GM18517 (cell line): ENCODE results near the gene NAT8.
"Not testable (repeated sequence)": the region's sequence is repeated elsewhere in the genome, so short reads cannot be mapped to it uniquely, and the experiment has no call there.

Experiments
- ATAC-seq: cut with Tn5 transposase; IDR thresholded peaks from one replicate; pipeline ENCODE4 v1.9.1; 2021; ENCODE audit warnings: mild to moderate bottlenecking, moderate library complexity; ENCODE audit not compliant: unreplicated experiment

NAT8 gene, protein sequence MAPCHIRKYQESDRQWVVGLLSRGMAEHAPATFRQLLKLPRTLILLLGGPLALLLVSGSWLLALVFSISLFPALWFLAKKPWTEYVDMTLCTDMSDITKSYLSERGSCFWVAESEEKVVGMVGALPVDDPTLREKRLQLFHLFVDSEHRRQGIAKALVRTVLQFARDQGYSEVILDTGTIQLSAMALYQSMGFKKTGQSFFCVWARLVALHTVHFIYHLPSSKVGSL

DNA sequence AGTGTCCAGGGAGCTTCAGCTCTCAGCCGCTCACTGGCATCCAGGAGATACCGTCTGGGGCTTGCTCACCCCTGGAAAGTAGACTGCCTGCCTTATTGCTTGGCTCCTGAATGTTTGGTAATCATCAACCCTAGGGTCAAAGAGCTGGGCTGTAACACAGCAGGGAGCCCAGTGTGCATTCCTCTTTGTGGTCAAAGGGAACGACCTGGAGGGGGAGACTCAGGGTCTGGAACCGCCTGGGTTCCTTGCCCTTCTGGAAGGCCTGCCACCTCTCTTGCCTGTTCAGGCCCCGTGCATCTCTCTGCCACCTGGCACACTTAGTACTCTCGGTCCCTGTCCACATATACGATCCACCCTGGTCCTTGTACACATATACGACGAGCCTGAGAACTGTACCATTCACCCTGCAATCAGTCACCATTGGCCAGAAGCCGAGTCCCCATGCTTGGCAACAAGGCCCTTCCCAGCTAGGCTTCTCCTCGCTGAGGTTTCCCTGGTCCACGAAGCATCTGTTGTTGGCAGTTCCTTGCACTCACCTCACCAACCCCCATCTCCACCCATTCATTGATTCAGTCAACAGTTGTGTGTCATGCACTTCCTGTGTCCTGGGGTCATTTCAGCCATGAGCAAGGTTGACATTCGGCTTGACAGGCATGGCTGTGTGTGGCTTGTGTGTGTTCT lies at the start of gene NAT8:
Gene NAT8 (minus strand): TSS at position 85 of the 681 bp plus-strand sequence. CDS start 794 bp downstream, outside the sequence.
- no peak for ATAC-seq

DNA sequence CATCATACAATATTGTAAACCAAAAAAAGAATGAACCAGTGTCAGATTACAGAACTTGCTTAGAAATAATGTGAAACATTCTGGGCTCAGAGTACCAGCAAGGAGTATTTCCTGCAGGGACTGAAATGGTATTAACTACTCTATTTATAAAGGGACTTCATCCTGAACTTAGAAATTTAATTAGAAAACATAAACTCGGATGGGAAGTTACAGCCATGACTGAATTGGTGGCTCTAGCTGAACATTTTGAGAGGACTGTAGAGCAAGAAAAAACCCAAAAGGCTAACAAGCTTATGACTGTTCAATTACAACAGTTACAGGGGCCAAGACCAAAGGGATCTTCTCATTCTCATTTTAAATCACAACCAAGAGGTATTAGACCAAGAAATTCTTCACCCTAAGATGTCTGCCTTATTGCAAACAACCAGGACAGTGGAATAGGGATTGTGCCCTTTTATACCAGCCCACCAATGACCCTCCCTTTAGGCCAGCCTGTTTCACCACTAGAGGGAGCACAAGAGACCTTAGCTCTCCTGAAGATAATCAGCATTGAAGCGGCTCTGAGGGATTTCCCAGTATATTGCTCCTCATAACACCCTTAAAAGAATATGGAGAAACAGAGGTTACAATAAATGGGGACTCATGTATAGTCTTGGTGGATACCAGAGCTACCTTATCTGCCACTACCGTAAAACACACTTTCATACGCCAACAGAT lies 48.3 kb upstream of the NAT8 start:
- peak; percentile 69 for ATAC-seq

DNA sequence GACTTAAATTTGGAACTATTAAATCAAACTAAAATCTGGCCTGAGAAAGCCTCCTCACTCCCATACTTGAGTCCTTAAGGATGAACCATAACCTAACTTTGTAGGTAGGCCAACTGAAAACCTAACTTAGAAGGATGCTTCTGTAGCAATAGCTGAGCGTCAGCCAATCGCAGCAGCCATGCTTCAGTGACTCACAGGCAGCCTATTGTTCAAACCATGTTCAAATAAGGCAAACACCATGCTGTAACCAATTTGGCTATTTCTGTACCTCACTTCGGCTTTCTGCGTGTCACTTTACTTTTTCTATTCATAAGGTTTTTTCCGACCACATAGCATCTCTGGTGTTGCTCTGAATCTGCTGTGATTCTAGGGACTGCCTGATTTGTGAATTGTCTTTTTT lies 46.3 kb upstream of the NAT8 start:
- not testable (repeated sequence) for ATAC-seq

DNA sequence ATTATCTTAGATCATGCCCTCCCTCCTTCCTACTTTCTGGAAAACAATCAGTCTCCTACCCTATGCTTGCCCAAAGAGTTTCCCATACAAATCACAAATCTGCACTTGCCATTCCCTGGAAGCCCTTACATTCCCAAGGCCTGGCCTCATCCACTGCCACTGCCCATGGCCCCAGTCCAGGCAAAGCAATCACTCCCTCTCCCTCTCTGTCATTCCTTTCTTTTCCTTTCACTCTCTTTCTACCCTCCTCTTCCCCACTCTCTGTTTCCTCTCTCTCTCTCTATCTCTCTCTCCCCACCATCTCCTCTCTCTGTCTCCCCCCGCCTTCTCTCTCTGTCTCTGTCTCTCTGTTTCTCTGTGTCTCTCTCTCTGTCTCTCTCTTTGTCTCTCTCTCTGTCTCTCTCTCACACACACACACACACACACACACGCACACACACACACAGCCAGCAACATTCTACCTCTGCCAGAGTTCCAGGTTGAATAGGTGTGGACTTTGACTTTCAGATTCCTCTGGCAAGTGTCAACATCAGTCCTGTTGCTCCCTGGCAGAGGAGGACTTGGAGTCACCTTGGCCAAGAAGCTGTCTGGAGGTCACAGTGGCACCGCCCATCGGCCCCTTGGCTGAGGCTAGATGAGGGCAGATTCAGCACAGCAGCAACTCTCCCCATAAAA lies 43.7 kb upstream of the NAT8 start:
- ATAC-seq, result no peak

DNA sequence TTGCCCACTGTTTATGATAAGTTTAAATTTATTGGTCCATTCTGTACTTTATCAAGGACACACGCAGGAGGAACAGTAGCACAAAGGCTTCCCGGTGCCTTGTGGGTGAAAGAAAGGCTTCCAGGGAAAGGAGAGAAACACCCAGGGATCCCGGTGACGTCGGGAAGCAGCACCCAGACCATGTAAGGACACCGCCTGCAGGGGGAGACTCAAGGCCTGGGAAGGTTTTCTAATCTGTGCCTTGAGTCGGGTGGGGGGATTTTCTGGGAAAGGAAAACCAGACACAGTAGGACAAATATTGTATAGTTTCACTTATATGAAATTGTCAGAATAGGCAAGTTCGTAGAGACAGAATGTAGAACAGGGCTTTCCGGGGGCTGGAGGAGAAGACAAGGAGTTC lies 42.7 kb upstream of the NAT8 start:
- not testable (repeated sequence) for ATAC-seq

DNA sequence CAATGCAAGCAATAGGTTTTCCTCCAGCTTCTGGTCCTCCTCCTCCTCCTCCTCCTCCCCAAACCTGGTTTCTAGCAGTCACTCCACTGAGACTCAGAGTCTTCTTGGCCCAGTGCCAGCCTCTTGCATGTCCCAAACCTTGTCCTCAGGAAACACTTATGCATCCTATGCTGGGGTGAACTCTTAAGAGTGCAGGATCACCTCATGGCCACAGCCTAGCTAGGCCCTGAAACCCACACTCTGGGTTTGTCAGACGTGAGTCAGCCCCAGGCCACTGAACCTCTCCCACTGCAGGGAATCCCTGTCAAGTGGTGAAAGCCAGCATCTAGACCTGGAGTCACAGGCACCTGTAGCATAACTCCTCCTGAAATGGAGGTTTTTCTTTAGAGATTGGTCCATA lies 42.1 kb upstream of the NAT8 start:
- not testable (repeated sequence) for ATAC-seq

DNA sequence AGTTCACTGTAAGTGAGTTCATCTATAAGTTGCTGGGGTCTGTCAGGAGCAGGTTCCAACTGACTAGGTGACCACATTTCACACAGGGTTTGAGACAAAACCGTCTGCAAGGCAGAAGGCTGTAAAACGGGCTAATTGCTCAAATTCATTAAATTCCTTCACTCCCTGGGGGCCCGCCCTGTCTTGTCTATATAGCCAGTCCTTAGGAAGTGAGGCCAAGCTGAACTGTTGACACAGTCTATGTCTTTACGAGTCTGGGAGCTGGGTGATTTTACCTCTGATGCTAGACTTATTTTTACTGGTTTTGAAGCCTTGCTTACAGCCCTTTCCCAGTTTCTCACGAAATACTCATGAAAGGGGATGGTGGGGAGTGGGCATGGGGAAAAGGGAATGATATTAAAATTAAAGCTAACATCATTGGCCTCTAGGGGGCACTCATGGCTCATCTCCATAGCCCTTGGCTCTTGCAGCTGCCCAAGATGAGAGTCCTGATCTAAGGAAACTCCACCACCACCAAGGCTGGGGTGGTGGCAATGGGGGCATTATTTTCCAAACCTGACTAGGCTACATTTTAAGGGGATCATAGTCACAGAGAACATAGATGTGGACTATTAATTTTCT lies 37.8 kb upstream of the NAT8 start:
- ATAC-seq, result not testable (repeated sequence)

DNA sequence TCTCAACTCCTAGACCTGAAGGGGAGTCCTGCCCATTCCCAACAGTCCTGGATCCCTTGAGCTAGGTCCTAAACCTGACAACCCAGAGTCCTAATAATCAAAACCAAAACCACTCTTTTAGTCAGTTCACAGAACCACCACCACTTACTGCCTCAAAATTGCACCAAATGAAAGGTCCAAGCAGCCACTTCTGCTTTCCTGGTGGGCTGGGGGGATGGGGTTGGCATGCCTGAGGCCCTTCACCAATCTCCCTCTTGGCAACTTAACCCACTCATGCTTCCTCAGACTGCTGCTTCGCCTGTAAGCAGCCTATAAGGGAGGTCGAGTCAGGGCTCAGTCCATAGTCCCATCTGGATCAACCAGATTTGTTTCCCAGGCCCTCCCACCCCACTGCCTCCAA lies 37.0 kb upstream of the NAT8 start:
- ATAC-seq, result not testable (repeated sequence)

DNA sequence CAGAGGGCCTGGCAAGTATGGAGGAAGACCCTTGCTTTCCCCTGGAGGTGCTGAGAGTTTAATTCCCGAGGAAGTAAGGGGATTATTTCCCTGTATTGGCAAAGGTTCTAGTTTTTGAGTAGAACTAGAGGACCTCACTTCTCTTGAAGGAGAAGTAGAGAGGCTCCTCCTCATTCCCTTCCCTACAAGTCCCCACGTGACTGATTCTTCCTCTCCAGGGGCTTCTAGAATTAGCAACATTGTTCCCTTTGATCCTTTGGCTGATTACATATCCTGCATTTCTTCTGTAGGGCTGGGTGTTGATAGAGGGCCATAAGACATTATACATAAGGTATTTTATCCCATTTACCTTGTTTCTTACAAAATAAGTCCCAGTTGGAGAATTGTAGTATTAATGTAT lies 35.8 kb upstream of the NAT8 start:
- ATAC-seq, result not testable (repeated sequence)

DNA sequence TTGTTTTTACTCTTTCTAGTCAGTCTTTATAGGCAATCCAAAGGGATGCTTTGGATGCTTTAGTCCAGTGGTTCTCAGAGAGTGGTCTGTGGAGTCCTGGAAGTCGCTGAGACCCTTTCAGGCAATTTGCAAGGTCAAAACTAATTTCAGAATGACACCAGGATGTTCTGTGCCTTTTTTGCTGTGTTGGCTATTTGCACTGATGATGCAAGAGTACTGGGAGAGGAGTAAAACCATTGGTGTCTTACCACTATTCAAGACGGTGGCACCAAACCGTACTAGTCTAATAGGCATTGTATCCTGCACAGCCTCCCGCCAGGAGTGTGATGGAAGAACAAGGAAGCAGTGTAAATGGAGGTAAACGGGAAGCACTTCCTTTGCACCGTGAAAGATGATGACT lies 34.0 kb upstream of the NAT8 start:
- not testable (repeated sequence) for ATAC-seq

DNA sequence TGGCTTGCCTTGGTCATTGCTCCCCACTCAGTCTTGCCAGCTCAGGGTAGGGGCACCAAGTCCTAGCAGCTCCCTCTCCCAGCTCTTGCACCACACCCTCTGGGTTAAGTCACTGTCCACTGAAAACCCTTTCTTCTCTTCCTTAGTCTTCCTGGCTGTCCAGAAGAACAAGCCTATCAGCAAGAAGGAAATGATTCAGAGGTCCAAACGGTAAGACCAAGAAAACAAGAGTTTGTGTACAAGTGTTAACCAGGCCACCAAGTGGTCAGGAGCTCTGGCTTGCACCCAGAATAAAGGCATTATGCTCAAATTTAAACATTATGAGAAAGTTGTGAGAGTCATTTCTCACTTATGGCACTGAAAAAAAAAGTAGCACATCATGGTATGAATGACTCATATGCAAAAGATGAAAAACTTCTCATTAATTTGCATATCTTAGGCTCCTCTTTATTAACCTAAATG lies 32.5 kb upstream of the NAT8 start:
- not testable (repeated sequence) for ATAC-seq

DNA sequence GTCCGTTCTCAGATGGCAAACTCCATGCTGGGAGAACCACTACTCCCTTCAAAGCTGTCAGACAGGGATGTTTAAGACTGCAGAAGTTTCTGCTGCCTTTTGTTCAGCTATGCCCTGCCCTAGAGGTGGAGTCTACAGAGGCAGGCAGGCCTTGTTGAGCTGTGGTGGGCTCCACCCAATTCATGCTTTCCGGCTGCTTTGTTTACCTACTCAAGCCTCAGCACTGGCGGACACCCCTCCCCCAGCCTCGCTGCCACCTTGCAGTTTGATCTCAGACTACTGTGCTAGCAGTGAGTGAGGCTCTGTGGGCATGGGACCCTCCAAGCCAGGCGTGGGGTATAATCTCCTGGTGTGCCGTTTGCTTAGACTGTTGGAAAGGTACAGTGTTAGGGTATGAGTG lies 27.8 kb upstream of the NAT8 start:
- not testable (repeated sequence) for ATAC-seq

DNA sequence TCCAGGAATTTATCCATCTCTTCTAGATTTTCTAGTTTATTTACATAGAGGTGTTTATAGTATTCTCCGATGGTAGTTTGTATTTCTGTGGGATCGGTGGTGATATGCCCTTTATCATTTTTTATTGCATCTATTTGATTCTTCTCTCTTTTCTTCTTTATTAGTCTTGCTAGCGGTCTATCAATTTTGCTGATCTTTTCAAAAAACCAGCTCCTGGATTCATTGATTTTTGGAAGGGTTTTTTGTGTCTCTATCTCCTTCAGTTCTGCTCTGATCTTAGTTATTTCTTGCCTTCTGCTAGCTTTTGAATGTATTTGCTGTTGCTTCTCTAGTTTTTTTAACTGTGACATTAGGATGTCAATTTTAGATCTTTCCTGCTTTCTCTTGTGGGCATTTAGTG lies 25.0 kb upstream of the NAT8 start:
- ATAC-seq, result not testable (repeated sequence)

DNA sequence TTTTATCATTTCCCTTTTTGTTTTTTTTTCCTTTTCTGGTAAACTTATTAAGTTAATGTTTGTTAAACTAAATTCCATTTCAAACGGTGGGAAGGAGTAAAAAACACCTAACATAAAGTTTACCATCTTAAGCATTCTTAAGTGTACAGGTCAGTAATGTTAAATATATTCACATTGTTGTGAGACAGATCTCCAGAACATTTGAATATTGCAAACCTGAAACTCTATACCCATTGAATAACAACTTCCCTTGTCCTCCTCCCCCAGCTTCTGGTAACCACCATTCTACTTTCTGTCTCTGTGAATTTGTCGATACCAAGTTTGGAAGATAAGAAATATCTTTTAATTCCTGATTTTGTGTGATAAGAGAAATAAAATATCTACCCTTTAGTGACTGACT lies 12.0 kb upstream of the NAT8 start:
- no peak for ATAC-seq

DNA sequence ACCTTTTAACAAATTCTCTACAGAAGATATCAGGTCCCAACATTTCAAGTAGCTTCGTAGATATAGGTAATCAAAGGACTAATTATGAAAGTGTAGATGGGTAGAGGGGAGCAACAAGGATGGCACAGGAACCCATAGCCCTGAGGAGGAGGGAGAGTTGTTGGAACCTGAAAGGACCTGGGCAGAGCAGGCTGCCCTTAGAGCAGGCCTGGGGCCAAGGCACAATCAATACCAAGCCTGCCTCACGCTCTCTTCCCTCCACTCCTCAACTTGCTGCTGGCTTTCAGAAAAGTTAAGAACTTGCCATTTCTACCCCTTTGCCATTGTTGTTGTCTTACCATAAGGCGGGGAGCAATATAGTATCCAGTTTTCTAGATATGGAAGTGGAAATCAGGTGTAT lies 10.1 kb upstream of the NAT8 start:
- no peak for ATAC-seq

DNA sequence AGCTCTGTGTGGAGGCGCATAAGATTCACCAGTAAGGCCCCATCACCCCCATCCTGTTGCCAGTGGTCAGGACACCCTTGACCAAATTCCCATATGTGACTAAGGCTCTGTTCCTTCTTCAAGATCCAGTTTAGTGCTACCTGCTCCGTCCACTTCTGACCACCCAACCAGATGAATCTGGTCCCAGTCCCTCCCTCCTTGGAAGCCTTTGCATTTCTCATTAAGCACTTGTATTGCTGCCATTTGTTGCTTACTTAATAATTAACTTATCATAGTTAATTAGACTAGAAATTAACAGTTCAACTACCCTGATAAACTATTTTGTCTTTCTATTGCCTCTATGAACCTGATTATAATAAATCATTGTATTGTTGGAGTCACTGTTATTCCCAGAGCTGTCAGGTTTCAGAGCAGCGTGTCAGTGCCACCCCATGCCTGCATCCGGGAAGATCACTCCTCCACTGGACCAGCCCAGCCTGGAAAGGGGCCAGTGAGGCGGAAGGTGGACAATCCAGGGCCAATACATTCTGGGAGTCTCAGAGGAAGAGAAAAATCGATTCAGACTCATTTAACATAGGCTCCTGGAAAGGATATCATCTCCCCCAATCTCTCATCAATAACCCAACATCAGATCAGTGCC lies 9.5 kb upstream of the NAT8 start:
- no peak for ATAC-seq

DNA sequence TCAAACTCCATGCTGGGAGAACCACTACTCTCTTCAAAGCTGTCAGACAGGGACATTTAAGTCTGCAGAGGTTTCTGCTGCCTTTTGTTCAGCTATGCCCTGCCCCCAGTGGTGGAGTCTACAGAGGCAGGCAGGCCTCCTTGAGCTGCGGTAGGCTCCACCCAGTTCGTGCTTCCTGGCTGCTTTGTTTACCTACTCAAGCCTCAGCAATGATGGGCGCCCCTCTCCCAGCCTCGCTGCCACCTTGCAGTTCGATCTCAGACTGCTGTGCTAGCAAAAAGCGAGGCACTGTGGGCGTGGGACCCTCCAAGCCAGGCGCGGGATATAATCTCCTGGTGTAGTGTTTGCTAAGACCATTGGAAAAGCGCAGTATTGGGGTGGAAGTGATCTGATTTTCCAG lies 5.5 kb upstream of the NAT8 start:
- not testable (repeated sequence) for ATAC-seq

DNA sequence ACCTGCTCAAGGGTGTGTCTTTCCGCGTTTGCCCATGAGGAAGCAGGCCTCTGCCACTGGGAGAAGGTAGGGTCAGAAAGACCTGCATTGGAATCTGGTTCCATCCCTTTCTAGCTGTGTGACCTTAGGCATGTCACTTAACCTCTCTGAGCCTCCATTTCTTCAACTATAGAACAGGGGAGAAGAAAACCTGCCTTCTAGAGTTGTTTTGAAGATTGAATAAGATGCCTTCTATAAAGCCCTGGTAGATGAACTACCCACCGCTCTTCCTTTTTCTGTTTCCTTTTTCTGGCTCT lies 507 bp downstream of the NAT8 start:
- ATAC-seq, result no peak

DNA sequence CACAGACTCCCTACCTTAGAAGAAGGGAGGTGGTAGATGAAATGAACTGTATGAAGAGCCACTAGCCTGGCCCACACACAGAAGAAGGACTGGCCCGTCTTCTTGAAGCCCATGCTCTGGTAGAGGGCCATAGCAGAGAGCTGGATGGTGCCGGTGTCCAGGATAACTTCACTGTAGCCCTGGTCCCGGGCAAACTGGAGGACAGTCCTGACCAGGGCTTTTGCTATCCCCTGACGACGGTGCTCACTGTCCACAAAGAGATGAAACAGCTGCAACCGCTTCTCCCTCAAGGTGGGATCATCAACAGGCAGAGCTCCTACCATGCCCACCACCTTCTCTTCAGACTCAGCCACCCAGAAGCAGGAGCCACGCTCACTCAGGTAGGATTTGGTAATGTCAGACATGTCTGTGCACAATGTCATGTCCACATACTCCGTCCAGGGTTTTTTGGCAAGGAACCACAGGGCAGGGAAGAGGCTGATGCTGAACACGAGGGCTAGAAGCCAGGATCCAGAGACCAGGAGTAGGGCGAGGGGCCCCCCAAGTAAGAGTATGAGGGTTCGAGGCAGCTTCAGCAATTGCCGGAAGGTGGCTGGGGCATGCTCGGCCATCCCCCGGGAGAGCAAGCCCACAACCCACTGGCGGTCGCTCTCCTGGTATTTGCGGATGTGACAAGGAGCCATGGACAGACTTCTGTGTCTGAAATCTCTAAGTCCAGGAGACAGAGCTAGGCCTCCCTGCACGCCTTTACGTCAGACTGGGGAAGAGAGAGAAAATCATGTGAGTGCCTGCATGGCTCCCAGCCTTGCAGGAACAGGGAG lies 1.1 kb downstream of the NAT8 start:
- ATAC-seq, result no peak

DNA sequence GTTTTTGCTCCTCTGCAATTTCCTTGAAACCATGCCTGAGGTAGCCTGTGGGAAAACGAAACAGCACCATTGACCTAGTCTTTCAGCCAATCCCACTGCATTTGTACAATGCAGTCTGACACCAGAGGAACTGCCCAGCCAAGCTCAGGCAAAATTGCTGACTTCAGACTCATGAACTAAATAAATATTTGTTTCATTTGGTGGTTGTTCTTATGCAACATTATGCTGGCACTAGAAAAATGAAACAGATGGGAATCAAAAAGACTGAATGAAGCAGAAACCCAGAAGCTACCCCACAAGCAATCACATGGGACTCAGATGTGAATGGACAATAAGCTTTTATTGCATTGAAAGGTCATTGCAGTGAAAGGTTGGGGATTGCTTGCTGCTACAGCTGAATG lies 1.7 kb downstream of the NAT8 start:
- ATAC-seq, result no peak
